ENCODE results near the gene ANKRD31. TPM values are rescaled to one million over a fixed set of nuclear protein-coding genes. Genes with fewer than 3 reads are reported as not detected.

The ANKRD31 gene
- total RNA-seq, 1 experiment from 2014 or later, result 0.48 TPM

- CTCF ChIA-PET, result no interaction called here
- TF ChIP-seq CTCF (conservative IDR thresholded peaks at IDR 0.05) (no peak), EZH2 (IDR thresholded peaks at IDR 0.05; ENCODE audit: low read depth) (no peak)
- DNase-seq, result peak in 1 of 2 experiments; percentile 76
- H3K4me2 ChIP-seq, result no peak overlapping the region
- H3K36me3 ChIP-seq (ENCODE audit: low read depth), result no peaks in the 10 kb centered on the region
- POLR2A ChIA-PET (ENCODE audit: unreplicated experiment), result no interaction called here
- H2AFZ ChIP-seq, result no peak overlapping the region
- intact Hi-C loops (cut with micrococcal nuclease; ENCODE audit: unreplicated experiment), result no loop called here
- no peaks in the 10 kb centered on the region for H3K79me2 ChIP-seq (ENCODE audit: low read depth)
- H3K27ac ChIP-seq, result no peak overlapping the region
- no peaks in the 10 kb centered on the region for H4K20me1 ChIP-seq (ENCODE audit: insufficient read depth)
- H3K4me3 ChIP-seq, result no peak overlapping the region
- no TSS peak for BruUV-seq (replicated peaks)
- peaks cover 37% of the 10 kb centered on the region for H3K4me1 ChIP-seq (replicated peaks; ENCODE audit: insufficient read depth)
- H3K9me2 ChIP-seq (ENCODE audit: insufficient read depth), result no peaks in the 10 kb centered on the region
- H3F3A ChIP-seq (ENCODE audit: insufficient read depth, low read depth), result peaks cover 7% of the 10 kb centered on the region
- no peaks in the 10 kb centered on the region for H3K27me3 ChIP-seq (ENCODE audit: insufficient read depth, low read depth)
- no peaks in the 10 kb centered on the region for H3K9me3 ChIP-seq (ENCODE audit: insufficient read depth, low read depth)
Observed at GRCh38 chr5:75243100-75243499, 6.4 kb upstream of the ANKRD31 start.

- Histone ChIP-seq H3K27ac (no peak overlapping the region), H3K9me3 (ENCODE audit: insufficient read depth, low read depth) (no peaks in the 10 kb centered on the region), H3K36me3 (ENCODE audit: low read depth) (no peaks in the 10 kb centered on the region), H4K20me1 (ENCODE audit: insufficient read depth) (no peaks in the 10 kb centered on the region), H3F3A (ENCODE audit: insufficient read depth, low read depth) (peaks cover 11% of the 10 kb centered on the region), H2AFZ (no peak overlapping the region), H3K27me3 (ENCODE audit: insufficient read depth, low read depth) (no peaks in the 10 kb centered on the region), H3K9me2 (ENCODE audit: insufficient read depth) (no peaks in the 10 kb centered on the region), H3K4me2 (0 out of 2 replicates have a peak overlapping the region, but pooled peaks have one; percentile 9), H3K79me2 (ENCODE audit: low read depth) (no peaks in the 10 kb centered on the region), H3K4me1 (replicated peaks; ENCODE audit: insufficient read depth) (peaks cover 44% of the 10 kb centered on the region), H3K4me3 (no peak overlapping the region)
- TF ChIP-seq CTCF (conservative IDR thresholded peaks at IDR 0.05) (no peak), EZH2 (IDR thresholded peaks at IDR 0.05; ENCODE audit: low read depth) (no peak)
- DNase-seq, result no peak
- POLR2A ChIA-PET (ENCODE audit: unreplicated experiment), result interaction anchor here (0.7 kb wide), 1 partner anchor 223 kb away, joined by 8 read pairs; no protein-coding TSS in a partner anchor
- no TSS peak for BruUV-seq (replicated peaks)
- intact Hi-C loops (cut with micrococcal nuclease; ENCODE audit: unreplicated experiment), result no loop called here
- CTCF ChIA-PET, result no interaction called here
Observed at GRCh38 chr5:75242067-75242466, 5.4 kb upstream of the ANKRD31 start.

- CTCF ChIA-PET, result interaction anchor here (0.6 kb wide), 3 partner anchors 97 to 1261 kb away, joined by 3 to 4 read pairs (median 3); no protein-coding TSS in a partner anchor
- peak overlapping the region; percentile 52 for H3K27ac ChIP-seq
- H3K79me2 ChIP-seq (ENCODE audit: low read depth), result no peaks in the 10 kb centered on the region
- no peaks in the 10 kb centered on the region for H3K9me3 ChIP-seq (ENCODE audit: insufficient read depth, low read depth)
- TF ChIP-seq EZH2 (IDR thresholded peaks at IDR 0.05; ENCODE audit: low read depth) (no peak), CTCF (conservative IDR thresholded peaks at IDR 0.05) (peak; percentile 26; the same call in 1 of the 2 replicates)
- no peak overlapping the region for H2AFZ ChIP-seq
- H3K27me3 ChIP-seq (ENCODE audit: insufficient read depth, low read depth), result no peaks in the 10 kb centered on the region
- H4K20me1 ChIP-seq (ENCODE audit: insufficient read depth), result no peaks in the 10 kb centered on the region
- H3K9me2 ChIP-seq (ENCODE audit: insufficient read depth), result no peaks in the 10 kb centered on the region
- H3F3A ChIP-seq (ENCODE audit: insufficient read depth, low read depth), result peaks cover 13% of the 10 kb centered on the region
- H3K4me1 ChIP-seq (replicated peaks; ENCODE audit: insufficient read depth), result peaks cover 54% of the 10 kb centered on the region
- intact Hi-C loops (cut with micrococcal nuclease; ENCODE audit: unreplicated experiment), result loop anchor here (5.0 to 10.0 kb wide), 2 partner anchors 127 to 315 kb away; no protein-coding TSS in a partner anchor
- BruUV-seq (replicated peaks), result no TSS peak
- H3K4me3 ChIP-seq, result no peak overlapping the region
- H3K36me3 ChIP-seq (ENCODE audit: low read depth), result no peaks in the 10 kb centered on the region
- H3K4me2 ChIP-seq, result peak overlapping the region; percentile 55
- DNase-seq, result peak; percentile 15 to 79
- POLR2A ChIA-PET (ENCODE audit: unreplicated experiment), result interaction anchor here (0.5 to 0.7 kb wide), 2 partner anchors 31 to 76 kb away, joined by 3 to 4 read pairs; no protein-coding TSS in a partner anchor
Observed at GRCh38 chr5:75239681-75240080, 3.0 kb upstream of the ANKRD31 start.

Data from PC-9 (cell line).